ENCODE results near the gene SFMBT2. TPM values are rescaled to one million over a fixed set of nuclear protein-coding genes. Genes with fewer than 3 reads are reported as not detected.

The SFMBT2 gene
- total RNA-seq, 1 experiment from 2014 or later, result 14.3 TPM

- TF ChIP-seq ZNF317 (CRISPR knock-in tag; IDR thresholded peaks at IDR 0.05; ENCODE audit: borderline replicate concordance, low read depth) (no peak), HMGA2 (CRISPR knock-in tag; IDR thresholded peaks at IDR 0.05) (no peak)
Measured at GRCh38 chr10:7306616-7307015, 104.2 kb downstream of the SFMBT2 start (continued).

GRCh38 chr10:7306147-7306546 lies 104.7 kb downstream of the SFMBT2 start:
- H3K9me3 Mint-ChIP-seq, result peaks cover 6% of the 10 kb centered on the region
- peaks cover 31% of the 10 kb centered on the region for H3K4me1 Mint-ChIP-seq
- no peak overlapping the region for H3K27ac Mint-ChIP-seq
- no peaks in the 10 kb centered on the region for H3K27me3 Mint-ChIP-seq (ENCODE audit: low read depth)
- ChIA-PET POLR2A (no interaction called here), CTCF (no interaction called here)
- H3K36me3 Mint-ChIP-seq, result peaks cover 7% of the 10 kb centered on the region
- no peak overlapping the region for H3K4me3 Mint-ChIP-seq
- TF ChIP-seq JUN (CRISPR knock-in tag; IDR thresholded peaks at IDR 0.05) (no peak), ETV6 (CRISPR knock-in tag; IDR thresholded peaks at IDR 0.05) (no peak), ZNF263 (CRISPR knock-in tag; IDR thresholded peaks at IDR 0.05; ENCODE audit: low read depth) (no peak), SP1 (CRISPR knock-in tag; conservative IDR thresholded peaks at IDR 0.05) (no peak), PRRX2 (CRISPR knock-in tag; IDR thresholded peaks at IDR 0.05) (no peak), GRHL2 (CRISPR knock-in tag; IDR thresholded peaks at IDR 0.05; ENCODE audit: insufficient replicate concordance, severe bottlenecking) (no peak), SOX15 (CRISPR knock-in tag; IDR thresholded peaks at IDR 0.05) (no peak), GTF2I (CRISPR knock-in tag; conservative IDR thresholded peaks at IDR 0.05) (no peak), ERG (CRISPR knock-in tag; IDR thresholded peaks at IDR 0.05) (no peak), RELA (CRISPR knock-in tag; IDR thresholded peaks at IDR 0.05; ENCODE audit: borderline replicate concordance) (no peak), E2F5 (CRISPR knock-in tag; IDR thresholded peaks at IDR 0.05) (no peak)
- TF ChIP-seq, protein P1, sequence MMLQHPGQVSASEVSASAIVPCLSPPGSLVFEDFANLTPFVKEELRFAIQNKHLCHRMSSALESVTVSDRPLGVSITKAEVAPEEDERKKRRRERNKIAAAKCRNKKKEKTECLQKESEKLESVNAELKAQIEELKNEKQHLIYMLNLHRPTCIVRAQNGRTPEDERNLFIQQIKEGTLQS (CRISPR knock-in tag; conservative IDR thresholded peaks at IDR 0.05), result no peak
- TF ChIP-seq, protein P2, sequence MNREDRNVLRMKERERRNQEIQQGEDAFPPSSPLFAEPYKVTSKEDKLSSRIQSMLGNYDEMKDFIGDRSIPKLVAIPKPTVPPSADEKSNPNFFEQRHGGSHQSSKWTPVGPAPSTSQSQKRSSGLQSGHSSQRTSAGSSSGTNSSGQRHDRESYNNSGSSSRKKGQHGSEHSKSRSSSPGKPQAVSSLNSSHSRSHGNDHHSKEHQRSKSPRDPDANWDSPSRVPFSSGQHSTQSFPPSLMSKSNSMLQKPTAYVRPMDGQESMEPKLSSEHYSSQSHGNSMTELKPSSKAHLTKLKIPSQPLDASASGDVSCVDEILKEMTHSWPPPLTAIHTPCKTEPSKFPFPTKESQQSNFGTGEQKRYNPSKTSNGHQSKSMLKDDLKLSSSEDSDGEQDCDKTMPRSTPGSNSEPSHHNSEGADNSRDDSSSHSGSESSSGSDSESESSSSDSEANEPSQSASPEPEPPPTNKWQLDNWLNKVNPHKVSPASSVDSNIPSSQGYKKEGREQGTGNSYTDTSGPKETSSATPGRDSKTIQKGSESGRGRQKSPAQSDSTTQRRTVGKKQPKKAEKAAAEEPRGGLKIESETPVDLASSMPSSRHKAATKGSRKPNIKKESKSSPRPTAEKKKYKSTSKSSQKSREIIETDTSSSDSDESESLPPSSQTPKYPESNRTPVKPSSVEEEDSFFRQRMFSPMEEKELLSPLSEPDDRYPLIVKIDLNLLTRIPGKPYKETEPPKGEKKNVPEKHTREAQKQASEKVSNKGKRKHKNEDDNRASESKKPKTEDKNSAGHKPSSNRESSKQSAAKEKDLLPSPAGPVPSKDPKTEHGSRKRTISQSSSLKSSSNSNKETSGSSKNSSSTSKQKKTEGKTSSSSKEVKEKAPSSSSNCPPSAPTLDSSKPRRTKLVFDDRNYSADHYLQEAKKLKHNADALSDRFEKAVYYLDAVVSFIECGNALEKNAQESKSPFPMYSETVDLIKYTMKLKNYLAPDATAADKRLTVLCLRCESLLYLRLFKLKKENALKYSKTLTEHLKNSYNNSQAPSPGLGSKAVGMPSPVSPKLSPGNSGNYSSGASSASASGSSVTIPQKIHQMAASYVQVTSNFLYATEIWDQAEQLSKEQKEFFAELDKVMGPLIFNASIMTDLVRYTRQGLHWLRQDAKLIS (CRISPR knock-in tag; IDR thresholded peaks at IDR 0.05; ENCODE audit: borderline replicate concordance), result no peak
- ATAC-seq, result no peak
- no peak for DNase-seq (ENCODE audit: low spot score)

- POLR2A ChIA-PET, result no interaction called here
- CTCF ChIA-PET, result no interaction called here
- Mint-ChIP-seq H3K9me3 (peaks cover 6% of the 10 kb centered on the region), H3K27me3 (ENCODE audit: low read depth) (no peaks in the 10 kb centered on the region), H3K4me1 (peaks cover 34% of the 10 kb centered on the region), H3K4me3 (no peak overlapping the region), H3K36me3 (peaks cover 7% of the 10 kb centered on the region), H3K27ac (no peak overlapping the region)
- DNase-seq (ENCODE audit: low spot score), result no peak
- ATAC-seq, result no peak
- TF ChIP-seq ERG (CRISPR knock-in tag; IDR thresholded peaks at IDR 0.05), result no peak
- TF ChIP-seq, protein P3, sequence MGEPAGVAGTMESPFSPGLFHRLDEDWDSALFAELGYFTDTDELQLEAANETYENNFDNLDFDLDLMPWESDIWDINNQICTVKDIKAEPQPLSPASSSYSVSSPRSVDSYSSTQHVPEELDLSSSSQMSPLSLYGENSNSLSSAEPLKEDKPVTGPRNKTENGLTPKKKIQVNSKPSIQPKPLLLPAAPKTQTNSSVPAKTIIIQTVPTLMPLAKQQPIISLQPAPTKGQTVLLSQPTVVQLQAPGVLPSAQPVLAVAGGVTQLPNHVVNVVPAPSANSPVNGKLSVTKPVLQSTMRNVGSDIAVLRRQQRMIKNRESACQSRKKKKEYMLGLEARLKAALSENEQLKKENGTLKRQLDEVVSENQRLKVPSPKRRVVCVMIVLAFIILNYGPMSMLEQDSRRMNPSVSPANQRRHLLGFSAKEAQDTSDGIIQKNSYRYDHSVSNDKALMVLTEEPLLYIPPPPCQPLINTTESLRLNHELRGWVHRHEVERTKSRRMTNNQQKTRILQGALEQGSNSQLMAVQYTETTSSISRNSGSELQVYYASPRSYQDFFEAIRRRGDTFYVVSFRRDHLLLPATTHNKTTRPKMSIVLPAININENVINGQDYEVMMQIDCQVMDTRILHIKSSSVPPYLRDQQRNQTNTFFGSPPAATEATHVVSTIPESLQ (CRISPR knock-in tag; IDR thresholded peaks at IDR 0.05), result no peak
- TF ChIP-seq TEAD1 (CRISPR knock-in tag; IDR thresholded peaks at IDR 0.05), result no peak
- TF ChIP-seq, protein P4, sequence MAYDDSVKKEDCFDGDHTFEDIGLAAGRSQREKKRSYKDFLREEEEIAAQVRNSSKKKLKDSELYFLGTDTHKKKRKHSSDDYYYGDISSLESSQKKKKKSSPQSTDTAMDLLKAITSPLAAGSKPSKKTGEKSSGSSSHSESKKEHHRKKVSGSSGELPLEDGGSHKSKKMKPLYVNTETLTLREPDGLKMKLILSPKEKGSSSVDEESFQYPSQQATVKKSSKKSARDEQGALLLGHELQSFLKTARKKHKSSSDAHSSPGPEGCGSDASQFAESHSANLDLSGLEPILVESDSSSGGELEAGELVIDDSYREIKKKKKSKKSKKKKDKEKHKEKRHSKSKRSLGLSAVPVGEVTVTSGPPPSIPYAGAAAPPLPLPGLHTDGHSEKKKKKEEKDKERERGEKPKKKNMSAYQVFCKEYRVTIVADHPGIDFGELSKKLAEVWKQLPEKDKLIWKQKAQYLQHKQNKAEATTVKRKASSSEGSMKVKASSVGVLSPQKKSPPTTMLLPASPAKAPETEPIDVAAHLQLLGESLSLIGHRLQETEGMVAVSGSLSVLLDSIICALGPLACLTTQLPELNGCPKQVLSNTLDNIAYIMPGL (CRISPR knock-in tag; IDR thresholded peaks at IDR 0.05), result no peak
- TF ChIP-seq NR3C1 (CRISPR knock-in tag; conservative IDR thresholded peaks at IDR 0.05; ENCODE audit: low read depth), result no peak
- no peak for TF ChIP-seq GABPB1 (CRISPR knock-in tag; IDR thresholded peaks at IDR 0.05)
- TF ChIP-seq, protein P5, sequence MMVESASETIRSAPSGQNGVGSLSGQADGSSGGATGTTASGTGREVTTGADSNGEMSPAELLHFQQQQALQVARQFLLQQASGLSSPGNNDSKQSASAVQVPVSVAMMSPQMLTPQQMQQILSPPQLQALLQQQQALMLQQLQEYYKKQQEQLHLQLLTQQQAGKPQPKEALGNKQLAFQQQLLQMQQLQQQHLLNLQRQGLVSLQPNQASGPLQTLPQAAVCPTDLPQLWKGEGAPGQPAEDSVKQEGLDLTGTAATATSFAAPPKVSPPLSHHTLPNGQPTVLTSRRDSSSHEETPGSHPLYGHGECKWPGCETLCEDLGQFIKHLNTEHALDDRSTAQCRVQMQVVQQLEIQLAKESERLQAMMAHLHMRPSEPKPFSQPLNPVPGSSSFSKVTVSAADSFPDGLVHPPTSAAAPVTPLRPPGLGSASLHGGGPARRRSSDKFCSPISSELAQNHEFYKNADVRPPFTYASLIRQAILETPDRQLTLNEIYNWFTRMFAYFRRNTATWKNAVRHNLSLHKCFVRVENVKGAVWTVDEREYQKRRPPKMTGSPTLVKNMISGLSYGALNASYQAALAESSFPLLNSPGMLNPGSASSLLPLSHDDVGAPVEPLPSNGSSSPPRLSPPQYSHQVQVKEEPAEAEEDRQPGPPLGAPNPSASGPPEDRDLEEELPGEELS (CRISPR knock-in tag; IDR thresholded peaks at IDR 0.05), result no peak
Measured at GRCh38 chr10:7305053-7305452, 105.8 kb downstream of the SFMBT2 start.
